Fibroblast of skin of left biceps (primary cell): Measurements from ENCODE around the gene NOC2L.

Experiments
- DNase-seq, 2 experiments: peaks; one replicate each; pipeline ENCODE4 v3.0.0-alpha.2; 2013; ENCODE audit warnings: low read depth in 2 of 2

Gene NOC2L

DNA sequence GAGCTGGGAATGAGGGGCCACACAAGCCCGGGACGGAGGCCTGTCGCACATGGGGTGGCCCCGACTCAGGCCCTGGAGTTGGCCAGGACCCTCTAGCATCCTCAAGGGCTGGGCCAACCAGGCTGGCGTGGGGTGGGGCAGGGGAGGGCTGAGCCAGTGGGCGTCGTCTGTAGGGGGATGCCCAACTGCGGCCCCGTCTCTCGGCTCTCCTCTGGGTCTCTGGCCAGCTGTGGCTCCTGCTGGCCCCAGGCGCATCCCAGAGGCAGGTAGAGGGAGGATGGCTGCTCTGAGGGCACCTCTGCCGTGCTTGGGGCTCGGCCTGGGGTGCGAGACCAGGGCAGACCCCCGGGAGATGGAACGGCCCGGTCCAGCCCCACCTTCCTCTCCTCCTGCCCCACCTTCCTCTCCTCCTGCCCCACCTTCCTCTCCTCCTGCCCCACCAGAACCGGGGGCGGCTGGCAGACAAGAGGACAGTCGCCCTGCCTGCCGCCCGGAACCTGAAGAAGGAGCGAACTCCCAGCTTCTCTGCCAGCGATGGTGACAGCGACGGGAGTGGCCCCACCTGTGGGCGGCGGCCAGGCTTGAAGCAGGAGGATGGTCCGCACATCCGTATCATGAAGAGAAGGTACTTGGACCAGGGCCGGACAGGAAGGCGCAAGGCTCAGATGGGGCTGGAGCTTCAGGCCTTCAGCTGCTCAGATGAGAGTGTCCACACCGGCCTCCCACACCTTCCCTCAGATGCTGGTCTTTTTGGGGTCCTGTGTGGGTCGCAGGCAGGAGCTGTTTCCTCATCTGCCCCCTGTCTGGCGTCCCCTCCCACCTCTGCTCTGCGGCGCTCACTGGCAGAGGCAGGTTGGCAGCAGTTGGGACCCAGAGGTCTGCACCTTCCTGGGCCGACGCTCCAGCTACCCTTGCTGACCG lies 29.1 kb downstream of the NOC2L start:
- no peak for DNase-seq

DNA sequence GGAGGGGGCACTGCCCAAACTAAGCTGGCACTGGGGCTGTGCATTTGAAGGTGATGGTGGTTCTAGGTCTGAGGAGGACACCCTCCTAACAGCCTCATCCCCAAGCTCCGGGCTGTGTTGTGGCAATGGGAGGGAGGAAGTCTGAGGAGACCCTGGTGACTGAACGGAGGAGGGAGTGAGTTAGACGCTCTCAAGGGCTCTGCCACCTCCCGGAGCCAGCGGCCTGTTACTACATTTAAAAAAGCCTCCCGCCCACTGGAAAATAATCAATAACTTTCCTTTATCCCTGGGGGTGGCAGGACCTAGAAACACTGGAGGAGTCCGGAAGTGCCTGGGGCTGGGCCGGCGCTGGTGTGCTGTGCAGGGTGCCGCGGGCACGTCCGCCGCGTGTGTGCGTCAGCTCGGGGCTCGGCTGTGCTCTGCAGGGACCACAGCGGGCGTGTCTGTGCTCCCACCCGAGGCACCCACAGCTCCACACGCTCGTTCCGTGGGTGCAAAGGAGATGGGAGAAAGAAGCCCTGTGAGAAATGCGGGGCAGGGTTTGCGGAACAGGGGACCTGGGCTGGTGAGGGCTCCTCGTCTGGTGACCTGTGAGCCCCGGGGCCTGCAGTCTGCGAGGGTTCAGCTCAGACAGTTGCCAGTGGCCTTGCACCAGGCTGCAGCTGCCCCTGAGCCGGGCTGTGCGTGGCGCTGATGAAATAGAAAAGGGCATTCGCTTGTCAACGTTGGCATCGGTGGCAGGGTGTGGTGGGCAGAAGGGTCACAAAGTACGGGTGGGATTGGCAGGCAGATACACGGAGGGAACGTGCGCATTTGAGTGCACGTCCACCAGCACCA lies 30.0 kb downstream of the NOC2L start:
- DNase-seq, result no peak

DNA sequence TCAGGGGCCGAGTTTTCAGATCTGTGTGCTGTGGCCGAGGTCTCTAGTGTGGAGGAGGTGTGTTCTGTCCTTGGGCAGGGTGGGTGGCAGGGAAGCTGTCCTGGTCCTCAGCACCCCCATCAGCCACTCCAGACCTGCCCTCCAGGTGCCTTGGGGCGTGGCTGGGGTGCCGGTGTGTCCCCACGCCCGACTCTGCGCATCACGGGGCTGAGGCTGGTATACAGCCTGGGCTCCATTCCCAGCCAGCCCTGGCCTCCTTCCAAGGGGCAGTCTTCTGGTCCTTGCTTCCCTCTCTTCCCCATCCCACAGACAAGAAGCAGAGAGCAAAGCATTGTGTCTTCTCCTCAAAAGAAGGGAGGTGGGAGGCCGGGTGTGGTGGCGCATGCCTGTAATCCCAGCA lies 31.3 kb downstream of the NOC2L start:
- DNase-seq, result no peak

DNA sequence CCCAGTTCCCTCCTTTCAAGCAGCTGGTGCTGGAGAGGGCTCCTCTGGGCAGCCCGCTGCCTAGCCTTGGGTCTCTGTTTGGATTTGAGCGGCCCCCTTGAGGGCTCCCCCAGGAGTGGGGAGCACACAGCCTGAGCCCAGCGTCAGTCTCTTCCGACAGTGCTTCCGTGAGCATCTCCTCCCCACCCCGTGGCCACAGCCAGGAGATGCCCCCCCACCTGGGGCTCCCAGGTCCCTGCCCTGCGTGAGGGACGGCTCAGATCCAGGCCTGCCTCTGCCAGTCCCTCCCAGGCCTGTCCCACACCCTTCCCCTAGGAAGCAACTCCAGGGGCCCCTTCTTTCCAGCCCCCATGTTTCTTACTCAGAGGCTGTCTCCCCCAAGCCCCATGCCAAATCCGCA lies 31.8 kb downstream of the NOC2L start:
- no peak for DNase-seq

DNA sequence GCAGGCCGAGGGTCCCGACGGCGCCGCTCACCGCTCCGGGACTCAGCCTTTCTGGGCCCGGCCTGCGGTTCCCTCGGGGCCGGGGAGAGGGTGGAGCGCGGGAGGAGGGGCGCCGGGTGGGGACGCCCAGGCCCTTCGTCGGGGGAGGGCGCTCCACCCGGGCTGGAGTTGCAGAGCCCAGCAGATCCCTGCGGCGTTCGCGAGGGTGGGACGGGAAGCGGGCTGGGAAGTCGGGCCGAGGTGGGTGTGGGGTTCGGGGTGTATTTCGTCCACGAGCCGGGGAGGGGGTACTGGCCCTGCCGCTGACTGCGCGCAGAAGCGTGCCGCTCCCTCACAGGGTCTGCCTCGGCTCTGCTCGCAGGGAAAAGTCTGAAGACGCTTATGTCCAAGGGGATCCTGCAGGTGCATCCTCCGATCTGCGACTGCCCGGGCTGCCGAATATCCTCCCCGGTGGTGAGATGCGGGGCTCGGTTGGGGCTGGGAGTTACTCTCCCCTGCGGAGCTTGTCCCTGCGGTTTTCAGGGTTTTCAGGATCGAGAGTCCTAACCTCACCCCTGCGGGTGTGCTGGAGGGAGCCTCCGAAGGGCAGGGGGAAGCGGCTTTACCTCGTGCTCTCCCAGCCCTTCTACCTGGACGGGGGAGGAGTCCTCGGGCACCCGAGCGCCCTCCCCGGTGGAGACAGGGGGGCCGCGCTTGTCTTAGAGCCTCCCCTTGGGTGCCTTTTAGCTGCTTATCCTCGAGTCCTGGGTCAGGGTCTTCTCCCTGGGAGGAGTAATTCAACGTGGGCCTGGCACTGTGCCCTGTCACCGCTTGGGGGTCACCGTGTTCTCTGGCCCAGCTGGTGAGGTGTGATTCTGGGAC lies 33.3 kb downstream of the NOC2L start:
- DNase-seq, result no peak

DNA sequence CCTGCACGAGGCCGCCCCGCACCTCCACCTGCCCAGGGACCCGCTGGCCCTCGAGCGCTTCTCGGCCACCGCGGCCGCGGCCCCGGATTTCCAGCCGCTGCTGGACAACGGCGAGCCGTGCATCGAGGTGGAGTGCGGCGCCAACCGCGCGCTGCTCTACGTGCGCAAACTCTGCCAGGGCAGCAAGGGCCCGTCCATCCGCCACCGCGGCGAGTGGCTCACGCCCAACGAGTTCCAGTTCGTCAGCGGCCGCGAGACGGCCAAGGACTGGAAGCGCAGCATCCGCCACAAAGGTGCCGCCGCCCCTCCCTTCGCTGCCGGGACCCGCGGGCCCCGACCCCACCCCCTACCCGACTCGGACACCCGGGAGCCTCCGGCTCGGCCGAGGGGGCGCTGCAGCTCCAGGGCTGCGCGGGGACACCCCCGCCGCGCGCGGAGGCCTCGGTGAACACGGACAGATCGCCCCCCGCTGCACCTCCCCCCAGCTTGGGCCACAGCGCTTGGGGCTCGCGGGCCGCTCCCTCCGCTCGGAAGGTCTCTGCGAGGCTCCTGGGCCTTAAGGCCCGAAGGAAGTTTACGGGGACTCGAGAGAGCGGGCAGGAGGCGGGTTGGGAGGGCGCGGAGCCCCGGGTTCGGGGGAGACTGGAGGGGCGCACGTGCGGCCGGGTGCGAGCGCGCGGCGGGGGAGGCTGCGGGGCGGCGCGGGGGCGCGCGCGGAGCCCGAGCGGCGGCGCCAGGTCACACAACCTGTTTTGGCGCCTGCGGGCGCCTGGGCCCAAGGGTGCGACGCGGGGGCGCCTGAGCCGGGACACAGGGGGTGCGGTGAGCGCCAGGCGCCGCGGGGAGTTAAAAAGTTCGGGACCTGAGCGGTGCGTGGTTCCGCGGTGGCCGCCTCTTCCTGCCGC lies 34.1 kb downstream of the NOC2L start:
- DNase-seq, result no peak

DNA sequence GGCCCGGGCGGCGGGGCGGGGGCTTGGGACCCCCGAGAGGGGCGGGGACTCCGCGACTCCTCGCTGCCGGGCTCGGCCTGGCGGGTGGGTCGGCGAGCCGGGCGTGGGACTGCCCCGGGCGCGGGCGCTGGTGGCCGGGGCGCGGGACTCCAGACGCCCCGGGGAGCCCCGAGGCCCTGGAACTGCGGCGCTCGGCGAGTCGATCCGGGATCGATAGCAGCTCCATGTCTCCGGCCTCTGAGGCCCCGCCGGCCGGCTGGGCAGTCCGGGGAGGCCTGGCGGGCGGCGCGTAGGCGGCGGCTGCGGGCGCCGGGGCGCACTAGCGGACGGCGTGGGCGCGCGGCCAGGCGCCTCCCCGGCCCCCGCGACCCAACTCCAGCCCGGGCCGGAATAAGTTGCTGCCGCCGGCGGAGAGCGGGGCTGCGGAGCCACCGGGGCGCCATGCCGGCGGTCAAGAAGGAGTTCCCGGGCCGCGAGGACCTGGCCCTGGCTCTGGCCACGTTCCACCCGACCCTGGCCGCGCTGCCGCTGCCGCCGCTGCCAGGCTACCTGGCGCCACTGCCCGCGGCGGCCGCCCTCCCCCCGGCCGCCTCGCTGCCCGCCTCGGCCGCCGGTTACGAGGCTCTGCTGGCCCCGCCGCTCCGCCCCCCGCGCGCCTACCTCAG lies 34.9 kb downstream of the NOC2L start:
- no peak for DNase-seq

DNA sequence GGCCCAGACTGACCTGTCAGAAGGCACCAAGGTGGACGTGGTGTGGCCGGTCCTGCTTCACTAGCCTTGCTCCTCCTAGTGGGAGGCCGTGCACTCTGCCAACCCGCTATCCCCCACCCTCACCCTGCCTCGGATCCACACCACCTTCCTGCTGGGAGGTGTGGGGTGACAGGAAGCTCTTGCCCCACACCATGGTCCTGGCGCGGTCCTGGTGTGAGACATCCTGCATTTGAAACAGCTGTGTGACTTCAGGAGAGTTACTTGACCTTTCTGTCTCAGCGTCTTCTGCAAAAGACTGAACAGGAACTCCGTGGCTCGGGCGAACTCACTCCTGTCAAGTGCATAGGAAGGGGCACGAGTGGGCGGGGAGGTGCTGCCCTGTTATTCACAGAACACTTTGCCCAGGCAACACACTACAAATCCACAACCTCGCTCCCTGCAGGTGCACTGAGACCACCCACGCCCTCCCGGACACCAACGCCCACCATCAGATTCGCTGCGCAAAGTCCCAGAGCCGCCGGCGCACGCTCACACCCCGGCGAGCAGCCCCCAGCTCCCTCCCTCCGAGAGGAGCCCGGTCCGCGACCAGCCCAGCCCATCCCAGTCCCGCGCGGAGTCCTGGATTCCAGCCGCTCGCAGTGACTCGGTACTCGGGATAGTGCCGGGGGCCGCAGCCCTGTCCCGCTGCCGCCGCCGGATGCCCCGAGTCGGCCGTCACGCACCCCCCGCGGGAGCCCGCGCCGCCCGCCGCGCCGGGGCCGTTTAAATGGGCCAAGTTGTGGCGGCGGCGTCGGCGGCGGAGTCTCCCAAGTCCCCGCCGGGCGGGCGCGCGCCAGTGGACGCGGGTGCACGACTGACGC lies 35.7 kb downstream of the NOC2L start, which contains the start of gene SAMD11:
TSS of gene SAMD11 (plus strand) at position 793 of the 860 bp plus-strand sequence. CDS start 509 bp downstream, outside the sequence.
- peak; percentile 75 to 77 for DNase-seq

DNA sequence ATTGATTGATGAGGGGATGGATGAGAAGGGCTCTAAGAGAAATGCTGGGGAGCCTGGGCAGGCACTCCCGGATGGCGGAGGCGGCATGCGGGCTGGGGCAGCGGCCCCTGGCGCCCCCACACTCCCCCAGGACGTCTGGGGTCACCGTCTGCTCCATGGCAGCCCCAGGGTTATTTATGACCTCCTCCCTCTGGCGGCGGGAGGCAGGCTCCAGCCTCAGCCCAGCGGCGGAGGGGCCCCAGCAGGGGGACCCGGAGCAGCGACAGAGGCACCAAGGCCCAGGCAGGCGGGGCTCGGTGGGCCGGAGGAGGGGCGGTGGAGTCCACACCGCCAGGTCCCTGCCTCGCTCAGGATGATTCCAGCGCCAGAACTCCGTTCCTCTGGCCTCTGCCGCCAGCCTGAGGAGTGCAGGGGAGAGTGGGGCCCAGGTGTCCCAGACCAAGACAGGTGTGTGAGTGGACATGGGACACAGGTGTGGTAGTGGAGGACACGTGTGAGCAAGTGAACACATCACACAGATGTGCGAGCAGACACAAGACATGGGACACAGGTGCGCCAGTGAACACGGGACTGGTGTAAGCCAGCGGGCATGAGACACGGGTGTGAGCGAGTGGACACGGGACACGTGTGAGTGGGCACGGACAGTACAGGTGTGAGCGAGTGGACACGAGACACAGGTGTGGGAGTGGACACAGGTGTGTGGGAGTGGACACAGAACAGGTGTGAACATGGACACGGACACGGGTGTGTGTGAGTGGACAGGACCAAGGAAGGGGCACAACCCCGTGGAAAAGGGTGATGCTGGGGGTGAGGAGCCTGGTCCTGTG lies 37.8 kb downstream of the NOC2L start:
- no peak for DNase-seq

DNA sequence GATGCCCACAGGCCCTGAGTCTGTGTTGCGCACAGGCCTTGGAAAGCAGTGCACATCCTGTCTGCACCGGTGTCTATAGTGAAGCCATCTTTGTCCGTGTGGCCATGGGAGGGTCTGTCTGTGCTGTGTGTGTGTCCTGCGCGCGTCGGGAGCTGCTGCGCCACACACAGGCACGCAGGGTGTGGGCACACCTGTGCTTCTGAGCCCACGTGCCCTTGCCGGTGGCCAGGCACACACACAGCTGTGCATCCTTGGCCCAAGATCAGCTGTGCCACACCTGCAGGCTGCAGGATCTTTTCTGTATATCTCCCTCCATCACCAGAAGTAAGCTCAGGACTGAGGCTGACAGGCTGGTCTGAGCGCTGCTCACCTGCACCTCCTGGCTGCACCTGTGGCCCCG lies 38.5 kb downstream of the NOC2L start:
- DNase-seq, result no peak

DNA sequence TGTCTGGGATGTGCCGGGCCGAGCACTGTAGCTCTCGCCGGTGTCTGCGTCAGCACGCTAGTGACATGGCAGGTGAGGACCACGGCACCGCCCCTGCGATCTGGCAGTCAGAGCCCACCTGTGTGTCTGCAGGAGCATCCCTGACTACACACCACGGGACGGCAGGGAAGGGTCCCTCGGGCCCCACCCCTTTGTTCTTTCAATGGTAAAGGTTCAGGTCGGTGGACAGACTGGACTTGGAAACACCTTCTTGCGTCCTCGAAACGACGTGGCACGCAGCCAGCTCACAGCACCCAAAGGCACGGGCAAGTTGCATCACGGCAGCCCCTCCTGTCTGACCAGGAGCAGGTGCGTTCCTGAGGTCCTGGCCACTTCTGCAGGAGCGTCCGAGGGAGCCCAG lies 39.0 kb downstream of the NOC2L start:
- DNase-seq, result no peak

DNA sequence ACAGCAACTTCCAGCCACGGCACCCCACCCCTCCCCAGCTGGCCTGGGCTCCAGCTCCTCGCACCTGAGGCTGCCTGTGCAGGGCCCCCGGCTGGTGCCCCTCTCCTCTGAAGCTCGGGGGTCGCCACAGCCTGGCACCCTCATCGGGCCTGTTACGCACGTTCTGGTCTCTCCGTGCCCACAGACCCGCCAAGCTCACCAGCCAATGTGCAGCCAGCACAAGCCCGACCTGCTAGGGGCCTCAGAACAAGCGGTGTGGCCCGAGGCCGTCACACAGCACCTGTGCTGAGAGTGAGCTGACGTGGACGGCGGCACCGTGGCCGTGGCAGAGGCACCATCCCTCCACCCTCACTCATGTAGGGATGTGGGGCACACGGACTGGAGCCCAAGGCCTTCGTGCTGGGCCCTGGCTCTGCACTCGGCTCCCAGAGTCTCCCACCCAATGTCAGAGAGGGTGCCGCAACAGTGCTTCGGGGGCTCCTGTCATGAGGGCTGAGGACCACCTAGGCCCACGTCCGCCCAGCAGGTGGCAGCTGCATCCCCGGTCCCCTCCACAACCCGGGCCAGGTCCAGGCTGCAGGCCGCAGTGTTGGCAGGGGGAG lies 39.7 kb downstream of the NOC2L start:
- no peak for DNase-seq

DNA sequence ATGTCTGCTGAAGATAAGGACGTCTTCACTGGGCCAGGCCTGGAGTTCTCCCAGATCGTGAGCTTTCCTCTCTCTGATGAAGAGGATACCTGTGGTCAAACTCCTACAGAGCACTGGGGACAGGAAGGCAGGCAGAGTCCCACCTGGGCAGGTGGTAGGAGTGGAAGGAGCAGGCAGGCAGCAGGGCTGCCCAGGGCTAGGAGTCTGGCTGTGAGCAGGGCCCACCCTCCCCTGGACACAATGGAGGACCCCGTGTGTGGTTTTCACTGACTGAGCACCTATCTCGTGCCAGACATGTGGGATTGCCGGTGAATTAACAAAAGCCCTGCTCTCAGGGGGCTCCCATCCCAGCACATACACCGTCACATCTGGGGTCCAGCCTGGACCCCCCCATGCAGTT lies 40.2 kb downstream of the NOC2L start:
- DNase-seq, result no peak

DNA sequence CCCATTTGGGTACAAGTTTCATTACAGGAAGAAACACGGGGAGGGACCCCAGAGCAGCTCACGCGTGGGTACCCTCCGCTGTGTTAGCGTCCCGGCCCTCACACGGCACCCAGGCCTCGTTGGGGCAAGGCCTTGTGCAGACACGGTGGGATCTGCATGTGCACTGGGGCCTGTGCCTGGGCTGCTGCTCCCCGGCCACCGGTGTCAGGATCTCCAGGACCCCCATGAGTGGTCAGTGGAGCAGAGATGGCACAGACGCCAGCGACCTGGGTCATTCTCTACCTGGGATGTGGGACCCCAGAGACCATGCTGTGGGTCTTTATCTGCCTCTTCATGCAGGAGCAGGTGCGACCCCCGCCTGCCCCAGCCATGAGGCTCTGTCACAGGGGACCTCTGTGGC lies 40.7 kb downstream of the NOC2L start:
- DNase-seq, result no peak

DNA sequence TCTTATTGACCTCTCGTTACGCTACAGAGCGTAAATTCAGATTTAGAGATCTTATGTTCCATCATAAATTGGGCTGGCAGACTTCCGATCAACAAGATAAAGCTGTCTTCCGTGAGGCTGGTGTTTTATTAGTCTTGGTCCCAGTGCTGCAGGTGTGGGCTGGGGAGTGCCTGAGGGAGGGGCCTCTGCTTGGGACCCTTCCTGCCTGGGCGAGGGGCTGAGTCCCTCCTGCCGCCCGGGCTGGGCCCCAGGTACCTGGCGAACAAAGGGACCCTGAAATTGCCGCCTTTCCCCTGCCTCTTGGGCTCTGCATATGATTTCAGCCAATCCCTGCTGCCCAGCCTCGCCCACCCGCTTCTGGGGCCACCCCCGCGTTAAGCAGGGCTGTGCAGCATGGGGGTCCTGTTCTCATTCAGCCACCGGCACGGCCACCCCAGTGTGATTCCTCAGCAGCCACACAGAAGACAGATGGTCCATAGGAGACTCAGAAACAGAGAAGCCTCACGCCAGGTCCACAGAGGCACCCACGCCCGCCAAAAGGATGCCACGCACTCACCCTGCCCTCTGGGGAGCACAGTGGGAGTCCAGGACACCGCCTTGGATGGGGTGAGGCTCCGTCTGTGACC lies 41.5 kb downstream of the NOC2L start:
- DNase-seq, result no peak

DNA sequence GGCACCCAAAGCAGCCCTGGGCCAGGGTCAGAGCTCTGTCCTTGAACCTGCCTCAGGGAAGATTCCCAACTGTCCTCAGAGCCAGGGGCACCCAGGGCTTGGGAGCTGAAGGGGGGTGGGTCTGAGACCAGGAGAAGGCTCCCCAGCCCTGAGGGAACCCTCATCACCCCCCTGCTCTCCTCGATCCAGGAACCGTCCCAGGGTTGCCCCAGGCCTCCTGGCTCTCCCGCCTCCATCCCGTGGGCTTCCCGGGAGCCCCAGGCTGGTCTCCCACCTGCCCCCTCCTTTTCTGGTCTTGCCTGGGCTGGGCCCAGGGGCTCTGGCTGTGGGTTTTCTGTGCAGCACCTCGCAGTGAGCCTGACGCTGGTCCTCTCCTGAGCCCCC lies 42.0 kb downstream of the NOC2L start:
- DNase-seq, result no peak
